HG03103 (cell line): ENCODE data around the gene SPG11.
"Not testable (repeated sequence)": the region's sequence is repeated elsewhere in the genome, so short reads cannot be mapped to it uniquely, and the experiment has no call there.

Experiments
- ATAC-seq: cut with Tn5 transposase; IDR thresholded peaks from one replicate; pipeline ENCODE4 v1.9.1; 2021; ENCODE audit warnings: low read depth; ENCODE audit not compliant: unreplicated experiment

SPG11 gene

GRCh38 chr15:44569316-44569715 lies 94.1 kb downstream of the SPG11 start:
- no peak for ATAC-seq

GRCh38 chr15:44568338-44568737 lies 95.1 kb downstream of the SPG11 start:
- ATAC-seq: no peak

- ATAC-seq: no peak
These were observed 97.3 kb downstream of the SPG11 start for GRCh38 chr15:44566155-44566540.

GRCh38 chr15:44565387-44566154 lies 97.9 kb downstream of the SPG11 start:
- ATAC-seq: no peak

GRCh38 chr15:44560926-44561325 lies 102.5 kb downstream of the SPG11 start:
- ATAC-seq: not testable (repeated sequence)

- ATAC-seq: no peak
These were observed 108.3 kb downstream of the SPG11 start for GRCh38 chr15:44554934-44555723.

- ATAC-seq: no peak
These were observed 112.7 kb downstream of the SPG11 start for GRCh38 chr15:44550734-44551133.

GRCh38 chr15:44550256-44550655 lies 113.2 kb downstream of the SPG11 start:
- ATAC-seq: no peak

GRCh38 chr15:44549152-44549551 lies 114.3 kb downstream of the SPG11 start:
- ATAC-seq: not testable (repeated sequence)

GRCh38 chr15:44545913-44546802 lies 117.3 kb downstream of the SPG11 start:
- no peak for ATAC-seq

- not testable (repeated sequence) for ATAC-seq
These were observed 118.7 kb downstream of the SPG11 start for GRCh38 chr15:44544745-44545144.

- no peak for ATAC-seq
These were observed 120.9 kb downstream of the SPG11 start for GRCh38 chr15:44542596-44542995.

- ATAC-seq: no peak
These were observed 122.0 kb downstream of the SPG11 start for GRCh38 chr15:44541282-44541958.

GRCh38 chr15:44537735-44538240 lies 125.7 kb downstream of the SPG11 start:
- ATAC-seq: no peak

- peak; percentile 79 for ATAC-seq
These were observed 126.3 kb downstream of the SPG11 start, which contains the start of gene EIF3J for GRCh38 chr15:44536962-44537734. Gene EIF3J, plus strand, starts transcription at chr15:44537147. Its CDS starts 48 bp downstream, at chr15:44537195.

- peak; percentile 46 for ATAC-seq
These were observed 127.0 kb downstream of the SPG11 start for GRCh38 chr15:44536302-44536961.

GRCh38 chr15:44535523-44536301 lies 127.8 kb downstream of the SPG11 start:
- no peak for ATAC-seq

- ATAC-seq: no peak
These were observed 128.4 kb downstream of the SPG11 start for GRCh38 chr15:44535092-44535491.
